ENCODE measurements around the gene UNC5A.

DNA sequence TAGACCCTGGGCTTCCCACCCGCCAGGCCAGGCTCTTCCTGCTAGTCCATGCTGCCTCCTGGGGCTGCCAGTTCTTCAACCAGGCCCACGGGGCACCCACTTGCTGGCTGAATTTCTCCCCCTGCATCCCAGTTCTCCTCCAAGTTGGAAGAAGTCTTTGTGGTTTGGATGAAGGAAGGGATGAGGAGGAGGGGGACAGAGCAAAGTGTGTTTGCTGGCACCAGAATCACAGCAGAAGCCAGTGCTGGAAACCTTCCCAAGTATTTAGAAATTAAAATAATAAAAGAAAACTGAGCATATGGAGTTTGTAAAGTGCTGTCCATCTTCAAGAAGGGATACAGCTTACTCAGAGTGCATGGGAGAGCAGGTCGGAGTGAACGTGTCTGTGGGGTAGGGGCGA lies 19.4 kb upstream of the UNC5A start:
- TF ChIP-seq TAF1 (IDR thresholded peaks at IDR 0.05; ENCODE audit: low read depth), result no peak
- TF ChIP-seq, protein P1, sequence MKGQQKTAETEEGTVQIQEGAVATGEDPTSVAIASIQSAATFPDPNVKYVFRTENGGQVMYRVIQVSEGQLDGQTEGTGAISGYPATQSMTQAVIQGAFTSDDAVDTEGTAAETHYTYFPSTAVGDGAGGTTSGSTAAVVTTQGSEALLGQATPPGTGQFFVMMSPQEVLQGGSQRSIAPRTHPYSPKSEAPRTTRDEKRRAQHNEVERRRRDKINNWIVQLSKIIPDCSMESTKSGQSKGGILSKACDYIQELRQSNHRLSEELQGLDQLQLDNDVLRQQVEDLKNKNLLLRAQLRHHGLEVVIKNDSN (IDR thresholded peaks at IDR 0.05), result no peak
- no peak for TF ChIP-seq TCF12 (IDR thresholded peaks at IDR 0.05; ENCODE audit: low read depth)
- TF ChIP-seq NFIC (IDR thresholded peaks at IDR 0.05), result no peak
- TF ChIP-seq, protein P2, sequence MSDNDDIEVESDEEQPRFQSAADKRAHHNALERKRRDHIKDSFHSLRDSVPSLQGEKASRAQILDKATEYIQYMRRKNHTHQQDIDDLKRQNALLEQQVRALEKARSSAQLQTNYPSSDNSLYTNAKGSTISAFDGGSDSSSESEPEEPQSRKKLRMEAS (IDR thresholded peaks at IDR 0.05), result no peak
- no peak for TF ChIP-seq RAD21 (IDR thresholded peaks at IDR 0.05; ENCODE audit: low read depth)
- TF ChIP-seq CEBPB (IDR thresholded peaks at IDR 0.05), result no peak
- TF ChIP-seq, protein P3, sequence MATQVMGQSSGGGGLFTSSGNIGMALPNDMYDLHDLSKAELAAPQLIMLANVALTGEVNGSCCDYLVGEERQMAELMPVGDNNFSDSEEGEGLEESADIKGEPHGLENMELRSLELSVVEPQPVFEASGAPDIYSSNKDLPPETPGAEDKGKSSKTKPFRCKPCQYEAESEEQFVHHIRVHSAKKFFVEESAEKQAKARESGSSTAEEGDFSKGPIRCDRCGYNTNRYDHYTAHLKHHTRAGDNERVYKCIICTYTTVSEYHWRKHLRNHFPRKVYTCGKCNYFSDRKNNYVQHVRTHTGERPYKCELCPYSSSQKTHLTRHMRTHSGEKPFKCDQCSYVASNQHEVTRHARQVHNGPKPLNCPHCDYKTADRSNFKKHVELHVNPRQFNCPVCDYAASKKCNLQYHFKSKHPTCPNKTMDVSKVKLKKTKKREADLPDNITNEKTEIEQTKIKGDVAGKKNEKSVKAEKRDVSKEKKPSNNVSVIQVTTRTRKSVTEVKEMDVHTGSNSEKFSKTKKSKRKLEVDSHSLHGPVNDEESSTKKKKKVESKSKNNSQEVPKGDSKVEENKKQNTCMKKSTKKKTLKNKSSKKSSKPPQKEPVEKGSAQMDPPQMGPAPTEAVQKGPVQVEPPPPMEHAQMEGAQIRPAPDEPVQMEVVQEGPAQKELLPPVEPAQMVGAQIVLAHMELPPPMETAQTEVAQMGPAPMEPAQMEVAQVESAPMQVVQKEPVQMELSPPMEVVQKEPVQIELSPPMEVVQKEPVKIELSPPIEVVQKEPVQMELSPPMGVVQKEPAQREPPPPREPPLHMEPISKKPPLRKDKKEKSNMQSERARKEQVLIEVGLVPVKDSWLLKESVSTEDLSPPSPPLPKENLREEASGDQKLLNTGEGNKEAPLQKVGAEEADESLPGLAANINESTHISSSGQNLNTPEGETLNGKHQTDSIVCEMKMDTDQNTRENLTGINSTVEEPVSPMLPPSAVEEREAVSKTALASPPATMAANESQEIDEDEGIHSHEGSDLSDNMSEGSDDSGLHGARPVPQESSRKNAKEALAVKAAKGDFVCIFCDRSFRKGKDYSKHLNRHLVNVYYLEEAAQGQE (IDR thresholded peaks at IDR 0.05; ENCODE audit: low read depth), result no peak
- TF ChIP-seq EGR1 (IDR thresholded peaks at IDR 0.05), result no peak

Data from Ishikawa (cell line).